ENCODE measurements around the gene SFMBT1.

SFMBT1 gene

GRCh38 chr3:52870471-52870870 lies 175.4 kb downstream of the SFMBT1 start:
- H3K4me3 ChIP-seq (ENCODE audit: extremely low read depth, insufficient read depth, low read length, poor library complexity, severe bottlenecking), result no peak overlapping the region
- no peaks in the 10 kb centered on the region for H3K9me3 ChIP-seq (ENCODE audit: control insufficient read depth, low read length)
- no peak overlapping the region for H3K27ac ChIP-seq (ENCODE audit: low read depth, low read length, severe bottlenecking)
- H3K4me1 ChIP-seq (ENCODE audit: control insufficient read depth, insufficient read depth, low read length, poor library complexity, severe bottlenecking), result no peaks in the 10 kb centered on the region
- no peaks in the 10 kb centered on the region for H3K36me3 ChIP-seq (ENCODE audit: control insufficient read depth, insufficient read depth, low read length)
- 89 to 95% methylated on average over 8 to 10 of the region's 10 CpGs for WGBS, 2 experiments (ENCODE audit: insufficient coverage in 2 of 2)

- no peaks in the 10 kb centered on the region for H3K9me3 ChIP-seq (ENCODE audit: control insufficient read depth, low read length)
- H3K4me1 ChIP-seq (ENCODE audit: control insufficient read depth, insufficient read depth, low read length, poor library complexity, severe bottlenecking), result no peaks in the 10 kb centered on the region
- no peak overlapping the region for H3K27ac ChIP-seq (ENCODE audit: low read depth, low read length, severe bottlenecking)
- WGBS, 2 experiments (ENCODE audit: insufficient coverage in 2 of 2), result 94% methylated on average over 12 of the region's 12 CpGs
- no peak overlapping the region for H3K4me3 ChIP-seq (ENCODE audit: extremely low read depth, insufficient read depth, low read length, poor library complexity, severe bottlenecking)
- no peaks in the 10 kb centered on the region for H3K36me3 ChIP-seq (ENCODE audit: control insufficient read depth, insufficient read depth, low read length)
These were observed 179.4 kb downstream of the SFMBT1 start for GRCh38 chr3:52866427-52866826.

- H3K27ac ChIP-seq (ENCODE audit: low read depth, low read length, severe bottlenecking), result no peak overlapping the region
- H3K4me3 ChIP-seq (ENCODE audit: extremely low read depth, insufficient read depth, low read length, poor library complexity, severe bottlenecking), result no peak overlapping the region
- WGBS, 2 experiments (ENCODE audit: insufficient coverage in 2 of 2), result 93 to 97% methylated on average over 10 to 13 of the region's 13 CpGs
- no peaks in the 10 kb centered on the region for H3K9me3 ChIP-seq (ENCODE audit: control insufficient read depth, low read length)
- H3K4me1 ChIP-seq (ENCODE audit: control insufficient read depth, insufficient read depth, low read length, poor library complexity, severe bottlenecking), result no peaks in the 10 kb centered on the region
- no peaks in the 10 kb centered on the region for H3K36me3 ChIP-seq (ENCODE audit: control insufficient read depth, insufficient read depth, low read length)
These were observed 179.9 kb downstream of the SFMBT1 start for GRCh38 chr3:52865994-52866393.

- H3K4me3 ChIP-seq (ENCODE audit: extremely low read depth, insufficient read depth, low read length, poor library complexity, severe bottlenecking), result no peak overlapping the region
- H3K27ac ChIP-seq (ENCODE audit: low read depth, low read length, severe bottlenecking), result no peak overlapping the region
- H3K36me3 ChIP-seq (ENCODE audit: control insufficient read depth, insufficient read depth, low read length), result no peaks in the 10 kb centered on the region
- H3K4me1 ChIP-seq (ENCODE audit: control insufficient read depth, insufficient read depth, low read length, poor library complexity, severe bottlenecking), result no peaks in the 10 kb centered on the region
- WGBS, 2 experiments (ENCODE audit: insufficient coverage in 2 of 2), result 83 to 89% methylated on average over 6 to 7 of the region's 8 CpGs
- H3K9me3 ChIP-seq (ENCODE audit: control insufficient read depth, low read length), result no peaks in the 10 kb centered on the region
These were observed 185.5 kb downstream of the SFMBT1 start for GRCh38 chr3:52860424-52860768.

GRCh38 chr3:52859686-52860423 lies 186.0 kb downstream of the SFMBT1 start:
- 91 to 100% methylated on average over 6 to 8 of the region's 8 CpGs for WGBS, 2 experiments (ENCODE audit: insufficient coverage in 2 of 2)
- Histone ChIP-seq H3K27ac (ENCODE audit: low read depth, low read length, severe bottlenecking) (no peak overlapping the region), H3K4me1 (ENCODE audit: control insufficient read depth, insufficient read depth, low read length, poor library complexity, severe bottlenecking) (no peaks in the 10 kb centered on the region)

GRCh38 chr3:52857864-52858263 lies 188.0 kb downstream of the SFMBT1 start:
- Histone ChIP-seq H3K4me1 (ENCODE audit: control insufficient read depth, insufficient read depth, low read length, poor library complexity, severe bottlenecking) (no peaks in the 10 kb centered on the region), H3K36me3 (ENCODE audit: control insufficient read depth, insufficient read depth, low read length) (no peaks in the 10 kb centered on the region), H3K4me3 (ENCODE audit: extremely low read depth, insufficient read depth, low read length, poor library complexity, severe bottlenecking) (no peak overlapping the region), H3K9me3 (ENCODE audit: control insufficient read depth, low read length) (no peaks in the 10 kb centered on the region), H3K27ac (ENCODE audit: low read depth, low read length, severe bottlenecking) (no peak overlapping the region)
- 89 to 100% methylated on average over 3 of the region's 5 CpGs for WGBS, 2 experiments (ENCODE audit: insufficient coverage in 2 of 2)

More at GRCh38 chr3:52859686-52860423, 186.0 kb downstream of the SFMBT1 start:
- Histone ChIP-seq H3K4me3 (ENCODE audit: extremely low read depth, insufficient read depth, low read length, poor library complexity, severe bottlenecking) (no peak overlapping the region), H3K9me3 (ENCODE audit: control insufficient read depth, low read length) (no peaks in the 10 kb centered on the region), H3K36me3 (ENCODE audit: control insufficient read depth, insufficient read depth, low read length) (no peaks in the 10 kb centered on the region)

- Histone ChIP-seq H3K36me3 (ENCODE audit: control insufficient read depth, insufficient read depth, low read length) (peaks cover under 1% of the 10 kb centered on the region), H3K9me3 (ENCODE audit: control insufficient read depth, low read length) (no peaks in the 10 kb centered on the region), H3K4me3 (ENCODE audit: extremely low read depth, insufficient read depth, low read length, poor library complexity, severe bottlenecking) (no peak overlapping the region), H3K27ac (ENCODE audit: low read depth, low read length, severe bottlenecking) (no peak overlapping the region), H3K4me1 (ENCODE audit: control insufficient read depth, insufficient read depth, low read length, poor library complexity, severe bottlenecking) (no peaks in the 10 kb centered on the region)
- WGBS, 2 experiments (ENCODE audit: insufficient coverage in 2 of 2), result 92 to 100% methylated on average over 1 to 2 of the region's 3 CpGs
These were observed 188.7 kb downstream of the SFMBT1 start for GRCh38 chr3:52857133-52857532.

GRCh38 chr3:52856666-52857065 lies 189.2 kb downstream of the SFMBT1 start:
- 94 to 97% methylated on average over 3 of the region's 5 CpGs for WGBS, 2 experiments (ENCODE audit: insufficient coverage in 2 of 2)
- Histone ChIP-seq H3K27ac (ENCODE audit: low read depth, low read length, severe bottlenecking) (no peak overlapping the region), H3K4me1 (ENCODE audit: control insufficient read depth, insufficient read depth, low read length, poor library complexity, severe bottlenecking) (no peaks in the 10 kb centered on the region), H3K36me3 (ENCODE audit: control insufficient read depth, insufficient read depth, low read length) (peaks cover 5% of the 10 kb centered on the region), H3K4me3 (ENCODE audit: extremely low read depth, insufficient read depth, low read length, poor library complexity, severe bottlenecking) (no peak overlapping the region), H3K9me3 (ENCODE audit: control insufficient read depth, low read length) (no peaks in the 10 kb centered on the region)

- H3K4me3 ChIP-seq (ENCODE audit: extremely low read depth, insufficient read depth, low read length, poor library complexity, severe bottlenecking), result no peak overlapping the region
- H3K27ac ChIP-seq (ENCODE audit: low read depth, low read length, severe bottlenecking), result no peak overlapping the region
- H3K4me1 ChIP-seq (ENCODE audit: control insufficient read depth, insufficient read depth, low read length, poor library complexity, severe bottlenecking), result no peaks in the 10 kb centered on the region
- no peaks in the 10 kb centered on the region for H3K9me3 ChIP-seq (ENCODE audit: control insufficient read depth, low read length)
- WGBS, 2 experiments (ENCODE audit: insufficient coverage in 2 of 2), result 74 to 88% methylated on average over 2 of the region's 2 CpGs
- peaks cover 10% of the 10 kb centered on the region for H3K36me3 ChIP-seq (ENCODE audit: control insufficient read depth, insufficient read depth, low read length)
These were observed 191.9 kb downstream of the SFMBT1 start for GRCh38 chr3:52854013-52854412.
